HPDE6-E6E7 (cell line): ENCODE results near the gene RBMS1.

Experiments used
- DNase-seq: peaks from one replicate; pipeline ENCODE4 v3.0.0; 2011; ENCODE audit warnings: missing footprints; ENCODE audit errors: extremely low spot score

The RBMS1 gene

GRCh38 chr2:160303076-160303475 lies 190.5 kb downstream of the RBMS1 start:
- DNase-seq = no peak

GRCh38 chr2:160301420-160301819 lies 192.2 kb downstream of the RBMS1 start:
- no peak for DNase-seq

GRCh38 chr2:160300203-160300602 lies 193.4 kb downstream of the RBMS1 start:
- DNase-seq = no peak

DNA sequence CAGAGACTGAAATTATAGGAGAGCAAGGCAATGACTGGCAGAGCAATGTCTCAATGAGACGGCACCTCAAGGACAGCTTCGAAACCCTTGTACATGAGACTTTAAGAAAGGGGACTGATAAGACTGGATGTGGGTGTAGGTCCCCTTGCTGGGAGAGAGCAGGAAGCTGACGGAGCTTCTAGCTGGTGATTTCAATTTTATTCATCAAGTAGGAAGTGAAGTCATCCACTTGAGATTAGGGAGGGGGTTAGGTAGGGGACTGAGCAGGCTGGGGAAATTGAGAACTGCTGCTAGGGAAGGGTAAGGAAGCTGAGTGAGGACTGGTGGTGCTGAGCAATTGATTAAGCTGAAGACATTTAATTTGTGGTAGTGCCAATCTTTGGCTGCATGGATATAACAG lies 194.1 kb downstream of the RBMS1 start:
- DNase-seq = no peak

DNA sequence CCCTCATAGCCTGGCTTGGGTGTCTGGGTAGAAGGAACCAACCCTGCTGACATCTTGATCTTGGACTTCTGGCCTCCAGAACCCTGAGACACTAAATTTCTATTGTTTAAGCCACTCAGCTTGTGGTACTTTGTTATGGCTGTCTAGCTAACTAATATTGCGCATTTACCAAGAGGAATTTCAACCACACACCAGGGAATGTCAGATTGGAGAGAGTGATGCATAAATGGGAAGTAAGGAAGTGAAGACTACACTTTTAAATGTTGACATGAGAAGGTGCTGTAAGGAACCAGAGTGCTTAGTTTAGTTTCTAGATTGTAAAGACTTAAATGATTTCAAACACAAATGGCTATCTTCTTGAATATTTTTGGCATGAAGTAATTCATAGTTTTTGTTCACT lies 194.6 kb downstream of the RBMS1 start:
- no peak for DNase-seq

DNA sequence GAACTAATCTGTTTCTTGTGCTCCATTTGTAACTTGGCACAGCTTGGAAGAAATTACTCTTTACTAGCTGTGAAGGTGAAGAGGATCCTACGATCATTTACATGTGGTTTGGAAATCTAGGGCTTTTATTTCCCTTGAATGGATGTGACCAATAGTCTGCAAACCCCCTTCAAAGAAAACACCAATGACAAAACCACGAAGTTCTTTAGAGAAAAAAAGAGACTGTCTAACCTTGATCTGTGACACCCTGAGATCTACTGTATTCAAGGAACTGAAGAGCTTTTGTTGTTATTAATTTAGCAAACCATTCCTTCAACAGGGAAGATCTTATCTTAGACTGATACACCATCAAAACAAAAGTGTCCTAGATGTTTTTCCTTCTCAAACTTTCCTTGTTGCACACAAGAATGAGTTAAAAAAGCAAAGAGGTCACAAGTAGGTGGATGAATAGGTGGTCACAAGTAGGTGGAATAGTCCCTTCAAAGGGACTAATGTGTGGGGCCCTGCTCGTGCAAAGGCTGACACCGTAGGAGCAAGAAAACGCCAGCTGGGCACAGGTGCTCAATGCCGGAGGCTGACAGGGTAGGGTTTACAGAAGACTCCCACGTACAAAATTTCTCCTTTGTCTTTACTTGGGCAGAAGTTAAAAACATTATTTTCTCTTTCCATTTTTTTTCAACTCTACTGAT lies 197.9 kb downstream of the RBMS1 start:
- DNase-seq = no peak

DNA sequence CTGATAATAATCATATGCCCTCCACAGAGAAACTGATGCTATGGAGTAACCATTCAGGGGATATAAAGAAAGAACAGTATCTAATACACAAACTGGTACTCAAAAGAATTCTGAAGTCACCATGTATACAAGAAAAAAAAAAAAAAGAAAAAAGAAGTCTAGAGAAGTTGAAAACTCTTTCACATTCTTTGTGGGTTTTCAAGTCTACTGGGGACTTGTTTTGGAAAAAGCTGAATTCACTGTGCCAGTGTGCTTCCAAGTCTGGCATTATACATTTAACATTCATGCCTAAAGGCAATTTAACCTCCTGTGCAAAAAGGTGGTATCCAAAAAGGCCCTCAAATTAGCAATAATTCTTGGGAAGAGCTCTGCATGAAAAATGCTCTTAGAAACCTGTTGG lies 198.7 kb downstream of the RBMS1 start:
- no peak for DNase-seq

- DNase-seq = peak; percentile 40
Observed at GRCh38 chr2:160294339-160294803, 199.2 kb downstream of the RBMS1 start.

- DNase-seq = peak; percentile 51
Observed at GRCh38 chr2:160293391-160294091, 200.1 kb downstream of the RBMS1 start.

- no peak for DNase-seq
Observed at GRCh38 chr2:160292225-160292624, 201.4 kb downstream of the RBMS1 start.

- no peak for DNase-seq
Observed at GRCh38 chr2:160291382-160291781, 202.2 kb downstream of the RBMS1 start.

DNA sequence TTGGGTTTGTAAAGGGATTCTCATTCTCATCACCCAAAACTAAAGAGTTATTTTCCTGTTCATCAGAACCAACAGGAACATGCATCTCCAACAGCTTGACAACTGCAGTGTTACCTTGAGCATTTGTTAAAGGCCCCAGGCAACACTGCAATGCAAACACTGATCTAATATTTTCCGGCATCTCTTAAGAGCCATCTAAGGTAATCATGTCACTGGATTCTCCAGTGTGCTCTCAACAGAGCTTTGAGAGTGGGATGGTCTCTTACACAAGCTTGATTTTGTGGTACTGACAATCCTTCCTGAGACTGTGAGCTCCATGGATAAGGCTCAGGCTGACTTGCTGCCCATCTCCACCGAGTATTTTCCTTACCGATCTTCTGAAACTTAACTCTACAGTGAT lies 203.0 kb downstream of the RBMS1 start:
- no peak for DNase-seq

- no peak for DNase-seq
Observed at GRCh38 chr2:160289831-160290230, 203.8 kb downstream of the RBMS1 start.

- DNase-seq = no peak
Observed at GRCh38 chr2:160289126-160289525, 204.5 kb downstream of the RBMS1 start.

- no peak for DNase-seq
Observed at GRCh38 chr2:160288324-160288723, 205.3 kb downstream of the RBMS1 start.

- DNase-seq = no peak
Observed at GRCh38 chr2:160287476-160287875, 206.1 kb downstream of the RBMS1 start.

- DNase-seq = no peak
Observed at GRCh38 chr2:160286551-160286950, 207.1 kb downstream of the RBMS1 start.

GRCh38 chr2:160283675-160284074 lies 209.9 kb downstream of the RBMS1 start:
- no peak for DNase-seq

DNA sequence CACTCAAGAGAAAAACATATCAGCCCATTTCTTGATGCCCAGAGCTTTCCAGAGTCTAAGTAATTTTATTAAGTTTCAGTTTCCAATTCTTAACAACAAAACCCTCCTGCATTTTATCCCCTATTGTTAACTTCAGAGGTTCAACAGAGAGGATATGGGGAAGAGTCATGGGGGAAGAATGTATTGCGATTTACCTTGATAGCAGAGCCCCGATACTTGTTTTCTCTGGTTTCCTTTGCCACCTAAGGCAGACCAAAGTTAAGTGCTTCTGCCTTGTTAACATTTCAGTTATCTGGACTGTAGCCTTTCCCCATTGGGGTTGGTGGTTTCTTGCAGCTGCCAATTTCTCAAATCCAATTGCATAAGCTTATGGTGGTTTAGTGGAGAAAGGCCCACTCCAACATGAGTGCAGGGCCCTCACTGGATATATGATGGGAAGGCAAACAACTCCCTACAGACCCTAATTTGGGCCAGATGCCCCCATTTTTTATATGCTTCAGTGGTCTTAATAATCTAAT lies 211.5 kb downstream of the RBMS1 start:
- no peak for DNase-seq

DNA sequence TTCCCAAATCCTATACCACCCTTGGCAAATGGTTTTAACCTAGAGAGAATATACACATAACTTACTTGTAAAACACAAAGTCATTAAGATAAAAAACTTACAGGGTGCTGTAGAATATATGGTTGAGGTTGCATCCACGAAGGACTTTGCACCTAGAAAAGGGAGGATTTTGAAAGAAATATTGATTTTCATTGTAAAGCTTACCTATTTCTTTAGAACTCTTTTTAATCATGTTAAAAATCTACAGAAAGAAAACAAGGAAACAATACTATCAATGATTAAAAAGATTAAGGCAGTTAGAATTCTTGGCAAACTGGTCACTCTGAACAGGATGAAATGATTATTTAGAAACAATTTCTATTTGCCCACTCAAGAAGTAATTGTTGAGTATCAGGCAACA lies 212.4 kb downstream of the RBMS1 start:
- DNase-seq = no peak

DNA sequence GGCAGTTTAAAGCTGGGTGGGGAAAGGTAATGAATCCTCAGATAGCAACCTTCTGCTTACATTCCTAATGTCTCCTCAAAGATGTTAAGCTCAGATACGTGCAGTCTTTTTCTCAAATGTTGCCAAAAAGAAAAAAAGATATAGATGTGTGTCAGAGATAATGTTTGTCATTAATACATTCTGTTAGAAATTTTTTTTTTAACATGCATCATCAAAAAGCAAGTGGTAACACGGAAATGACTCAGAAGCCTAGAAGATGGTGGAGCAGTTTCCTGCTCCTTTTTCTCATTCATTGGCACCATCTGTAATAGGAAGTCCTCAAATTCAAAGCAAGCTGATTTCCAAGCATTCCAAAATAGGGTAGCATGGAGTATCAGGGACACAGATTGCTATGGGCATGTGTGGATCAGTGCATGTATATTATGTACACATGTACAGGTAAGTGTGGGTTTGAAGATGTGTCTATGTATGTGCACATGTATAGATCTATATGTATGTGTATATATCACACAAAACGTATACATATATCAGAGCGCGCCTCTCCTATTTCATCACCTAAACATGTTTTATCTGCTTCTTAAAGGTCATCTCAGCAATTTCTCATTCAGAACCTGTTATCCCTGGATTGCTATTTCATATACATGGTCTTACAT lies 213.7 kb downstream of the RBMS1 start:
- no peak for DNase-seq

GRCh38 chr2:160278879-160279177 lies 214.8 kb downstream of the RBMS1 start:
- no peak for DNase-seq
